Endothelial cell of umbilical vein (primary cell): ENCODE data around the gene SDF2. TPM values are rescaled to one million over a fixed set of nuclear protein-coding genes. Genes with fewer than 3 reads are reported as not detected.

Experiments used
- BruUV-seq: library from RNA; stranded (reverse); fragments of 400-500 nt; replicated peaks from 2 replicates; lab custom pipeline; 2021; lab: Mats Ljungman, UMichigan
- CTCF ChIA-PET: fragments of 300-600, 350-600 bp; sonication (Branson Sonifier 250); formaldehyde crosslinking; loops from one replicate; lab custom pipeline; 2021; ENCODE audit warnings: antibody characterized with exemption, inconsistent platforms; lab: Charles Lee
- POLR2A ChIA-PET: fragments of 300-600, 350-600 bp; sonication (Branson Sonifier 250); formaldehyde crosslinking; loops from one replicate; lab custom pipeline; 2021; ENCODE audit warnings: antibody characterized with exemption, inconsistent platforms; lab: Charles Lee
- DNase-seq: peaks from one replicate; pipeline ENCODE4 v3.0.0-alpha.2; 2011; ENCODE audit warnings: low read depth, low spot score
- FAIRE-seq: peaks from 2 replicates; lab custom pipeline; 2011; peaks lifted over from hg19 to GRCh38; lab: Jason Lieb, UNC
- H2AFZ ChIP-seq: 2 replicates; pipeline ENCODE4 v1.6.0; 2012; ENCODE audit warnings: low read depth, low read length, control low read depth, inconsistent platforms
- H3K27ac ChIP-seq: 2 replicates; pipeline ENCODE4 v1.5.1; 2011; ENCODE audit warnings: low read depth, mild to moderate bottlenecking, control low read depth, low read length, moderate library complexity; ENCODE audit not compliant: insufficient read depth
- H3K27me3 ChIP-seq, 2 experiments: 2 replicates each; pipeline versions ENCODE4 v1.6.0 to v1.6.1; 2011; ENCODE audit warnings: low read length in 2 of 2, mixed read lengths in 1 of 2; ENCODE audit not compliant: control insufficient read depth in 2 of 2, insufficient read depth in 2 of 2
- H3K36me3 ChIP-seq, 2 experiments: 2 replicates in 1 of 2; 3 replicates in 1 of 2; pipeline ENCODE4 v1.5.1; 2011; ENCODE audit warnings: low read length in 2 of 2, mild to moderate bottlenecking in 1 of 2, moderate library complexity in 1 of 2; ENCODE audit not compliant: control insufficient read depth in 2 of 2, insufficient read depth in 2 of 2; ENCODE audit errors: extremely low read depth in 1 of 2
- H3K4me1 ChIP-seq: 3 replicates; pipeline ENCODE4 v1.5.1; 2011; ENCODE audit warnings: mild to moderate bottlenecking, low read length; ENCODE audit not compliant: control insufficient read depth, insufficient read depth; ENCODE audit errors: extremely low read depth
- H3K4me2 ChIP-seq: 2 replicates; pipeline ENCODE4 v1.6.1; 2011; ENCODE audit warnings: low read length, control low read depth, mixed read lengths; ENCODE audit not compliant: insufficient read depth
- H3K4me3 ChIP-seq, 3 experiments: fragments of 200-600 bp in 1 of 3; sonication (generic), shearing (Covaris generic) in 1 of 3; replicated peaks in 1 of 3; 2 replicates each; pipeline ENCODE4 v1.5.1; 2011 to 2016; ENCODE audit warnings: control low read depth in 3 of 3, low read length in 3 of 3, mild to moderate bottlenecking in 2 of 3, inconsistent platforms in 1 of 3, low read depth in 1 of 3, moderate library complexity in 1 of 3; ENCODE audit not compliant: insufficient read depth in 1 of 3
- H3K79me2 ChIP-seq: 2 replicates; pipeline ENCODE4 v1.6.0; 2012; ENCODE audit warnings: low read length, inconsistent platforms; ENCODE audit not compliant: control insufficient read depth, insufficient read depth
- H3K9ac ChIP-seq: replicated peaks from 2 replicates; pipeline ENCODE3; 2011; ENCODE audit warnings: low read length, control low read depth; ENCODE audit not compliant: insufficient read depth; ENCODE audit errors: extremely low read depth
- H3K9me1 ChIP-seq: replicated peaks from 3 replicates; pipeline ENCODE4 v1.6.0; 2011; ENCODE audit warnings: mild to moderate bottlenecking, low read length; ENCODE audit not compliant: control insufficient read depth, insufficient read depth; ENCODE audit errors: extremely low read depth
- H3K9me3 ChIP-seq: replicated peaks from 2 replicates; pipeline ENCODE4 v1.5.1; 2012; ENCODE audit warnings: low read length, inconsistent platforms; ENCODE audit not compliant: control insufficient read depth, insufficient read depth
- H4K20me1 ChIP-seq: replicated peaks from 2 replicates; pipeline ENCODE3; 2011; ENCODE audit warnings: mild to moderate bottlenecking, low read length; ENCODE audit not compliant: control insufficient read depth, insufficient read depth; ENCODE audit errors: extremely low read depth
- CTCF ChIP-seq, 2 donors: IDR thresholded peaks; 1 replicate in 1 of 2; 2 replicates in 1 of 2; pipeline ENCODE4 v1.5.1; 2011; ENCODE audit warnings: low read length in 2 of 2, mild to moderate bottlenecking in 2 of 2, moderate library complexity in 2 of 2, control low read depth in 1 of 2, inconsistent platforms in 1 of 2, low read depth in 1 of 2; ENCODE audit not compliant: insufficient read depth in 1 of 2; ENCODE audit errors: extremely low read depth in 1 of 2
- EZH2 ChIP-seq: IDR thresholded peaks from 2 replicates; pipeline ENCODE4 v1.6.1; 2012; ENCODE audit warnings: borderline replicate concordance, low read depth, mild to moderate bottlenecking, moderate library complexity, low read length, inconsistent platforms; ENCODE audit not compliant: severe bottlenecking
- FOS ChIP-seq: IDR thresholded peaks from 2 replicates; pipeline ENCODE4 v1.6.1; 2011; ENCODE audit warnings: mild to moderate bottlenecking, low read length, moderate library complexity, borderline replicate concordance; ENCODE audit not compliant: insufficient read depth
- GATA2 ChIP-seq: IDR thresholded peaks from 2 replicates; pipeline ENCODE4 v1.7.0; 2011; ENCODE audit warnings: low read depth, mild to moderate bottlenecking, moderate library complexity, mixed read lengths, low read length; ENCODE audit not compliant: insufficient read length, insufficient read depth
- JUN ChIP-seq: IDR thresholded peaks from 2 replicates; pipeline ENCODE4 v1.6.1; 2011; ENCODE audit warnings: borderline replicate concordance, low read depth; ENCODE audit not compliant: insufficient read length, insufficient read depth
- MAX ChIP-seq: IDR thresholded peaks from 2 replicates; pipeline ENCODE4 v1.6.1; 2011; ENCODE audit not compliant: insufficient read depth, insufficient read length
- MYC ChIP-seq: IDR thresholded peaks from one replicate; pipeline ENCODE4 v1.6.1; 2011; ENCODE audit warnings: mild to moderate bottlenecking, low read depth, low read length
- POLR2A ChIP-seq: IDR thresholded peaks from 2 replicates; pipeline ENCODE4 v1.6.1; 2012; ENCODE audit warnings: low read depth, mild to moderate bottlenecking, control low read depth, low read length
- POLR2AphosphoS5 ChIP-seq: IDR thresholded peaks from 2 replicates; pipeline ENCODE4 v1.6.1; 2012; ENCODE audit warnings: low read depth, mild to moderate bottlenecking, control low read depth, low read length, moderate library complexity; ENCODE audit not compliant: insufficient read depth
- dilution Hi-C: fragments of 300-500 bp; cut with MboI; formaldehyde crosslinking; loops from one replicate; pipeline ENCODE4 v1.15.0; 2019; ENCODE audit warnings: low sequenced_read_pairs; ENCODE audit not compliant: extremely low pct_ligation_motif_present
- intact Hi-C: fragments of 100-400 bp; cut with micrococcal nuclease; formaldehyde crosslinking; loops from one replicate; pipeline ENCODE4 v1.10.0; 2022
- polyA plus RNA-seq, 4 experiments: library from polyadenylated mRNA; depleted of rRNA in 3 of 4; stranded (reverse) in 3 of 4; unstranded in 1 of 4; fragments of >200 nt; gene quantifications; 2 replicates each; pipeline versions ENCODE4 v1.2.1 to v1.2.3, GENCODE V29; 2011 to 2012; ENCODE audit warnings: missing spikeins in 1 of 4
- total RNA-seq: library from RNA; stranded (reverse); gene quantifications from 2 replicates; pipeline ENCODE4 v1.2.3, GENCODE V29; 2021

SDF2 gene
- total and polyA plus RNA-seq, 2 donors (not counting 3 experiments of a cell fraction or from before 2014, with no cell fraction given) = 52.6 to 77.9 TPM

GRCh38 chr17:28615260-28615940 lies 46.3 kb downstream of the SDF2 start:
- intact Hi-C loops (no loop called here), dilution Hi-C loops (no loop called here)
- H3K9ac ChIP-seq = no peak overlapping the region
- H3K4me1 ChIP-seq = peaks cover 7% of the 10 kb centered on the region
- TF ChIP-seq POLR2A (no peak), POLR2AphosphoS5 (no peak), CTCF (IDR thresholded peaks at IDR 0.05; ENCODE audit: extremely low read depth in 1 of 2, insufficient read depth in 1 of 2, low read depth in 1 of 2, low read length in 2 of 2) (no peak), MYC (no peak), MAX (no peak), JUN (no peak), GATA2 (no peak), FOS (no peak), EZH2 (no peak)
- peaks cover 32 to 42% of the 10 kb centered on the region in 2 experiments for H3K36me3 ChIP-seq
- no peaks in the 10 kb centered on the region for H3K9me1 ChIP-seq
- FAIRE-seq = no peak
- no peaks in the 10 kb centered on the region for H4K20me1 ChIP-seq
- no peaks in the 10 kb centered on the region for H3K79me2 ChIP-seq
- H3K4me3 ChIP-seq = no peak overlapping the region
- H3K9me3 ChIP-seq = no peaks in the 10 kb centered on the region
- DNase-seq = no peak
- H3K27ac ChIP-seq = no peak overlapping the region
- no peak overlapping the region for H2AFZ ChIP-seq
- no peaks in the 10 kb centered on the region for H3K27me3 ChIP-seq
- BruUV-seq = no TSS peak
- ChIA-PET CTCF (interaction anchor here (1.0 to 2.6 kb wide), 3 partner anchors 19 to 31 kb away, joined by 3 to 5 read pairs (median 4); partner anchors contain the start of gene BLTP2), POLR2A (no interaction called here)
- no peak overlapping the region for H3K4me2 ChIP-seq
